ENCODE data around the gene ITPR1.

Gene ITPR1

DNA sequence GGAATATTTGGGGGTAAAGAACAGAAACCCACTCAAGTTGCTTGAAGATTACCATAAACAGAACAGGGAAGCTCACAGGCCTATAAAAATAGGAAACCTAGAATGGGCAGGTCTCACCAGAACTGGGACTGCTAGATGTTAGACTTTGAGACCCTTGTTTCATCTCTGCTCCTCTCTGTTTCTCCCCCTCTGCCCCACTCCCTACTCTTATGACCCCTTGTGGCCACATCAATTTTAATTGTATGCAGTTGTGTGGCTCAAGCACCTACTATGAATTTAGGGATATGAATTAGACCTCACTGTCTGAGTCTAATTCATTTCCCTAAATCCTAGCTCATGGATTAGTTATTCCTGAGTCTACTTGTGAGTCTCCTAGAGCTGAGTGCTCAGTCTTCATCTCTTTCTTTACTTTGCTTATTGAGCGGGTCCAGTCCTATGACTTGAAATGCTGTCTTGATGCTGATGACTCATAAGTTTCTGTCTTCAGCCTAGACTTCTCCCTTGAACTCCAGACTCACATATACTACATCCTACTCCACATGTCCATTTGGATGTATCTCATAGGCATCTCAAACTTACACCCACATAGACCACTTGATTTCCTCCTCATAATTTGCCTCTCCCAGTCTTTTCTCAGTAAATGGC is 78.7 kb downstream of the ITPR1 start:
- Histone ChIP-seq H3K36me3 (no peaks in the 10 kb centered on the region), H3K27me3 (no peaks in the 10 kb centered on the region), H3K4me3 (ENCODE audit: low read depth, low read length) (no peak overlapping the region), H3K9me3 (no peaks in the 10 kb centered on the region), H3K4me1 (no peaks in the 10 kb centered on the region; the same call in 1 of the 2 replicates)
- no peak for DNase-seq
- TF ChIP-seq, protein P1, sequence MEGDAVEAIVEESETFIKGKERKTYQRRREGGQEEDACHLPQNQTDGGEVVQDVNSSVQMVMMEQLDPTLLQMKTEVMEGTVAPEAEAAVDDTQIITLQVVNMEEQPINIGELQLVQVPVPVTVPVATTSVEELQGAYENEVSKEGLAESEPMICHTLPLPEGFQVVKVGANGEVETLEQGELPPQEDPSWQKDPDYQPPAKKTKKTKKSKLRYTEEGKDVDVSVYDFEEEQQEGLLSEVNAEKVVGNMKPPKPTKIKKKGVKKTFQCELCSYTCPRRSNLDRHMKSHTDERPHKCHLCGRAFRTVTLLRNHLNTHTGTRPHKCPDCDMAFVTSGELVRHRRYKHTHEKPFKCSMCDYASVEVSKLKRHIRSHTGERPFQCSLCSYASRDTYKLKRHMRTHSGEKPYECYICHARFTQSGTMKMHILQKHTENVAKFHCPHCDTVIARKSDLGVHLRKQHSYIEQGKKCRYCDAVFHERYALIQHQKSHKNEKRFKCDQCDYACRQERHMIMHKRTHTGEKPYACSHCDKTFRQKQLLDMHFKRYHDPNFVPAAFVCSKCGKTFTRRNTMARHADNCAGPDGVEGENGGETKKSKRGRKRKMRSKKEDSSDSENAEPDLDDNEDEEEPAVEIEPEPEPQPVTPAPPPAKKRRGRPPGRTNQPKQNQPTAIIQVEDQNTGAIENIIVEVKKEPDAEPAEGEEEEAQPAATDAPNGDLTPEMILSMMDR (IDR thresholded peaks at IDR 0.05; ENCODE audit: low read depth, low read length): peak; percentile 36; the same call in 1 of the 2 replicates

DNA sequence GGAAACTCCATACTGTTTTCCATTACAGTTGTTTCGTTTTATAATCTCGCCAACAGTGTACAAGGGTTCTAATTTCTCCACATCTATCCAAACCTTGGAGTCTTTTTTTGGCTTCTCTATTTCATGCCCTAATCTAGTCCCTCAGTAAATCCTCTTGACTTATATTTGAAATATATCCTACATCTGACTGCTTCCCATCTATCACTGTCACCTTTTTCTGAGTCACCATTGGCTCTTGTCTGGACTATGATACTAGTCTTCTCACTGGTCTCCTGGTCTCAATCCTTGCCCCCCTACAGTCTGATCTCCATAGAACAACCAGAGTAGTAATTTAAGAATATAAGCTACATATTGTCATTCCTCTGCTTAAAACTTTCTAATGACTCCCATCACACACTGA is 80.0 kb downstream of the ITPR1 start:
- Histone ChIP-seq H3K36me3 (no peaks in the 10 kb centered on the region), H3K27me3 (no peaks in the 10 kb centered on the region), H3K4me1 (no peaks in the 10 kb centered on the region; the same call in 1 of the 2 replicates), H3K4me3 (ENCODE audit: low read depth, low read length) (no peak overlapping the region), H3K9me3 (no peaks in the 10 kb centered on the region)
- TF ChIP-seq, protein P1 (IDR thresholded peaks at IDR 0.05; ENCODE audit: low read depth, low read length): no peak
- no peak for DNase-seq

DNA sequence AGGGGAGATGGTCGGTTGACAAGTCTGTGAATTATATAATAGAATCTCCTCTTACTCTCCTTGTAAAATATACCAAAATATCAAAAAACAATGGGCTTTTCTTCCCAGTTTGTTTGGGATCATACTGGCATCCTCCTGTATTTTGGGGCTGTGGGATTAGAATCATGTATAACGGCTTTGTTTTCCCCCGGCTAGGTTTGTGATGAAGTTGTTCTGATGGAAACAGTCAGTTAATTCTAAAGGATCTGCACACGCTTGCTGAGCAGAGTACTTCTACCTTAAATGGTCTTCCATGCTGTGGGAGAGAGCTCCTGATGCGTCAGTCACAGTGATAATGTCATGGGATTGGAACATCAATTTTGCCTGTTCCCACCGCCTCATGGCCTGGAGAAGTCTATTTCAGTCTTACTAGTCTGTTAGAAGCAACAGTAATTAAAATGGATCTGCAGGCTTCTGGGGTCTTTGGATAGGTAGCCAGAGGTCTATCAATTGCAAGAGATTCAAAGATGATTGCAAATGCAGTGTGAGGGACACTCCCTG is 81.3 kb downstream of the ITPR1 start:
- Histone ChIP-seq H3K4me3 (ENCODE audit: low read depth, low read length) (no peak overlapping the region), H3K36me3 (no peaks in the 10 kb centered on the region), H3K9me3 (no peaks in the 10 kb centered on the region), H3K4me1 (no peaks in the 10 kb centered on the region; the same call in 1 of the 2 replicates), H3K27me3 (no peaks in the 10 kb centered on the region)
- no peak for DNase-seq
- TF ChIP-seq, protein P1 (IDR thresholded peaks at IDR 0.05; ENCODE audit: low read depth, low read length): no peak

DNA sequence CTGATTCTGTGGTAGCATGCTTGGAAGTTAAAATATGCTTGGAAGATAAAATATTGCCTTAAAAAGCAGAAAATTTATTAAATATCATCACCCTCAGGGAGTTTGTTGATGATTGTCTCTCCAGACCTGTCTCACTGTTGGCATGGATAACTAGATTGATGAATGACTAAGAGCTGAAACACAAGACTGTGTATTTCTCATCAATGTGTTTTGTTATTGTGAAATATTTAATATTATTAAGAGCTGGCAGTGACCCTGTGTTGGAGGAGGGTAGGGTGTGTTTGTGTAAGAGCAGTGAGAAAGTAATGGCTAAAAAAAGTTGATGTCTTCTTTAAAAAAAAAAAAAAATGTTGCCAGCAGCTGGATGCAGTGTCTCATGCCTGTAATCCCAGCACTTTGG is 82.2 kb downstream of the ITPR1 start:
- no peak for DNase-seq
- TF ChIP-seq, protein P1 (IDR thresholded peaks at IDR 0.05; ENCODE audit: low read depth, low read length): no peak
- H3K4me1 ChIP-seq: no peaks in the 10 kb centered on the region; the same call in 1 of the 2 replicates
- no peaks in the 10 kb centered on the region for H3K9me3 ChIP-seq
- no peaks in the 10 kb centered on the region for H3K36me3 ChIP-seq
- H3K4me3 ChIP-seq (ENCODE audit: low read depth, low read length): no peak overlapping the region
- no peaks in the 10 kb centered on the region for H3K27me3 ChIP-seq

DNA sequence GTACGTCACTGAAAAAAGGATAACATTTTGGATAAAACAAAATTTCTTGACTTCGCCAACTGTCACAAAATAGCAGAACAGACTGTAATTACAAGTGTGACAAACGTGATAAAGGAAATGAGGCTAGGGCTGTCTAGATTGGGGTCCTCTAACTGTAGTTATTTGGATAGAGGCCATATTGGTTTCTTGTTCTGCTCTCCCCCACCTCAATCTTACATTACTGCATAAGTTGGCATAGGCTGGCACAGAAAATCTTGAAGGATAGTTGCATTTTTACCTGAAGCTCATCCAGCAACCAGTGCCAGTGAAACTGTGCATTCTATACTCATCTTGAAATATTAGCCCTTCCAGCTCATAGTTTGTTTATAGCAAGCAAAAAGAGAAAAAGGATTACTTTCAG is 84.6 kb downstream of the ITPR1 start:
- Histone ChIP-seq H3K36me3 (no peaks in the 10 kb centered on the region), H3K9me3 (no peaks in the 10 kb centered on the region), H3K4me3 (ENCODE audit: low read depth, low read length) (no peak overlapping the region), H3K27me3 (no peaks in the 10 kb centered on the region), H3K4me1 (peaks cover 3% of the 10 kb centered on the region; the same call in 1 of the 2 replicates)
- no peak for DNase-seq
- TF ChIP-seq, protein P1 (IDR thresholded peaks at IDR 0.05; ENCODE audit: low read depth, low read length): no peak
